DOHH2 (cell line): ENCODE results near the gene CARM1.

Experiments
- CTCF ChIP-seq: fragments of 200-600 bp; sonication (generic); IDR thresholded peaks from one replicate; pipeline ENCODE4 v1.5.1; 2014; ENCODE audit warnings: antibody characterized with exemption, mild to moderate bottlenecking, low read depth, low read length; ENCODE audit not compliant: poor library complexity, severe bottlenecking
- EZH2phosphoT487 ChIP-seq: fragments of 200-600 bp; sonication (generic); IDR thresholded peaks from 2 replicates; pipeline ENCODE4 v1.6.1; 2017; ENCODE audit warnings: borderline replicate concordance, mild to moderate bottlenecking, antibody characterized with exemption, low read length, moderate library complexity, mixed read lengths

GRCh38 chr19:10826846-10827245 lies 44.5 kb upstream of the CARM1 start:
- TF ChIP-seq CTCF: no peak
- no peak for TF ChIP-seq EZH2phosphoT487
